ENCODE data around the gene ABLIM2.

DNA sequence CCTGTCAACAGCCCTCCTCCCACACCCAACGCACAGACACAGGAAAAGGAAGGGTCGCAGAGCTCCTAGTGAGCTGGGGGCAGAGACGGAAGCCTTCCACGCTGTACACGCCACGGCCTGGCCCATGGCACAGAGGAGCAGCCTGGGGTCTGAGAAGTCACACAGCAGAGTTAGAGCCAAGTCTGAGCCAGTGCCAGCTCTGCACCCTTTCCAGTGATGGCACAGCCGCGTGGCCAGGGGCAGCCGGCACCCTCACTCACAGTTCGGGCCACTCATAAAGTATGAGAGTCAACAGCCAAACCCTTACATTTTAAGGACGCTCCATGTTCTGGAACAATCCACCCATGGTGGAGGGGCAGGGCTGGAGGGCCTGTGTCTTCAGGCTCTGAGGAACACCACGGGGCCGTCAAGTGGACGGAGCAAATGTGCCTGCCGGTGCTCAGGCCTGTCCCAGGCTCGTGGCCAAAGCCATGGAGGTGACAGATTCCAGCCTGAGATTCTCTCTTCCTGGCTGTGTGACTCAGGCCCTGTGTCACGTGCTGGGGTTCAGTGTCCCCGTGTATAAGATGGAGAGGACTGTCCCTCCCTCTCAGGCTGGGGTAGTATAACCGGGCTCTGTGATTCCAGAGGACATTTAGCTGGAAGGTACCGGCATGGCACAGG lies 91.2 kb downstream of the ABLIM2 start:
- TF ChIP-seq, protein P1, sequence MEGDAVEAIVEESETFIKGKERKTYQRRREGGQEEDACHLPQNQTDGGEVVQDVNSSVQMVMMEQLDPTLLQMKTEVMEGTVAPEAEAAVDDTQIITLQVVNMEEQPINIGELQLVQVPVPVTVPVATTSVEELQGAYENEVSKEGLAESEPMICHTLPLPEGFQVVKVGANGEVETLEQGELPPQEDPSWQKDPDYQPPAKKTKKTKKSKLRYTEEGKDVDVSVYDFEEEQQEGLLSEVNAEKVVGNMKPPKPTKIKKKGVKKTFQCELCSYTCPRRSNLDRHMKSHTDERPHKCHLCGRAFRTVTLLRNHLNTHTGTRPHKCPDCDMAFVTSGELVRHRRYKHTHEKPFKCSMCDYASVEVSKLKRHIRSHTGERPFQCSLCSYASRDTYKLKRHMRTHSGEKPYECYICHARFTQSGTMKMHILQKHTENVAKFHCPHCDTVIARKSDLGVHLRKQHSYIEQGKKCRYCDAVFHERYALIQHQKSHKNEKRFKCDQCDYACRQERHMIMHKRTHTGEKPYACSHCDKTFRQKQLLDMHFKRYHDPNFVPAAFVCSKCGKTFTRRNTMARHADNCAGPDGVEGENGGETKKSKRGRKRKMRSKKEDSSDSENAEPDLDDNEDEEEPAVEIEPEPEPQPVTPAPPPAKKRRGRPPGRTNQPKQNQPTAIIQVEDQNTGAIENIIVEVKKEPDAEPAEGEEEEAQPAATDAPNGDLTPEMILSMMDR (conservative IDR thresholded peaks at IDR 0.05 in 1 of 2, IDR thresholded peaks at IDR 0.05 in 1 of 2; ENCODE audit: extremely low read depth in 1 of 2, insufficient read depth in 1 of 2, low read depth in 1 of 2, low read length in 2 of 2), result no peak
- no peak for TF ChIP-seq EZH2 (IDR thresholded peaks at IDR 0.05; ENCODE audit: borderline replicate concordance, low read length)

All from mammary epithelial cell (primary cell).